HepG2 (cell line): Measurements from ENCODE around the gene GSC2. TPM values are rescaled to one million over a fixed set of nuclear protein-coding genes. Genes with fewer than 3 reads are reported as not detected.
A peak's percentile ranks its signal among the peaks of the same experiment; 100 is the strongest.

Experiments used
- EED ChIP-seq: sonication (generic); formaldehyde crosslinking; IDR thresholded peaks from 2 replicates; pipeline ENCODE4 v1.5.0; 2020; ENCODE audit warnings: mild to moderate bottlenecking, missing genetic modification reagents
- FOXM1 ChIP-seq: sonication (generic); formaldehyde crosslinking; IDR thresholded peaks from 2 replicates; pipeline ENCODE4 v1.5.0; 2020; ENCODE audit warnings: missing genetic modification reagents
- FUBP1 ChIP-seq: sonication (generic); formaldehyde crosslinking; IDR thresholded peaks from 2 replicates; pipeline ENCODE4 v1.5.1; 2020; ENCODE audit warnings: missing genetic modification reagents, mild to moderate bottlenecking, borderline replicate concordance
- GLI4 ChIP-seq: sonication (generic); formaldehyde crosslinking; IDR thresholded peaks from 2 replicates; pipeline ENCODE4 v1.5.1; 2020; ENCODE audit warnings: missing genetic modification reagents, mild to moderate bottlenecking, moderate library complexity, borderline replicate concordance
- KIAA2018 ChIP-seq: sonication (generic); formaldehyde crosslinking; IDR thresholded peaks from 2 replicates; pipeline ENCODE4 v1.5.0; 2020; ENCODE audit warnings: mild to moderate bottlenecking, missing genetic modification reagents, borderline replicate concordance
- polyA plus RNA-seq, 8 experiments: library from polyadenylated mRNA; depleted of rRNA in 3 of 8; stranded (reverse) in 7 of 8; unstranded in 1 of 8; fragments of >200 nt; fragmentation: Illumina TruSeq in 4 of 8; extraction: Trizol in 4 of 8; gene quantifications; 2 replicates each; pipeline versions ENCODE4 v1.2.1 to v1.2.3, GENCODE V29; 2011 to 2016; ENCODE audit warnings: low read depth in 4 of 8, missing spikeins in 1 of 8, mixed read lengths in 1 of 8; ENCODE audit not compliant: insufficient read depth in 1 of 8
- total RNA-seq, 5 experiments: library from RNA; depleted of rRNA; stranded (reverse); fragments of >200 nt; fragmentation: Illumina TruSeq; extraction: Trizol; gene quantifications; 2 replicates each; pipeline ENCODE4 v1.2.3, GENCODE V29; 2016; ENCODE audit warnings: low read depth in 1 of 5
- TF ChIP-seq, protein P1 (sequence below): sonication (generic); formaldehyde crosslinking; IDR thresholded peaks from 2 replicates; pipeline ENCODE4 v1.4.0; 2020; ENCODE audit warnings: missing genetic modification reagents, mild to moderate bottlenecking, borderline replicate concordance
- TF ChIP-seq, protein P2 (sequence below): sonication (generic); formaldehyde crosslinking; IDR thresholded peaks from 2 replicates; pipeline ENCODE4 v1.5.1; 2020; ENCODE audit warnings: mild to moderate bottlenecking, missing genetic modification reagents, moderate library complexity
- TF ChIP-seq, protein P3 (sequence below): sonication (generic); formaldehyde crosslinking; conservative IDR thresholded peaks from 2 replicates; pipeline ENCODE4 v1.4.0; 2020; ENCODE audit warnings: missing genetic modification reagents

The GSC2 gene
- total and polyA plus RNA-seq, 2 of the 13 experiments (the other 11 are each of a cell fraction or from before 2014, with no cell fraction given), result not detected

- TF ChIP-seq, protein P1, sequence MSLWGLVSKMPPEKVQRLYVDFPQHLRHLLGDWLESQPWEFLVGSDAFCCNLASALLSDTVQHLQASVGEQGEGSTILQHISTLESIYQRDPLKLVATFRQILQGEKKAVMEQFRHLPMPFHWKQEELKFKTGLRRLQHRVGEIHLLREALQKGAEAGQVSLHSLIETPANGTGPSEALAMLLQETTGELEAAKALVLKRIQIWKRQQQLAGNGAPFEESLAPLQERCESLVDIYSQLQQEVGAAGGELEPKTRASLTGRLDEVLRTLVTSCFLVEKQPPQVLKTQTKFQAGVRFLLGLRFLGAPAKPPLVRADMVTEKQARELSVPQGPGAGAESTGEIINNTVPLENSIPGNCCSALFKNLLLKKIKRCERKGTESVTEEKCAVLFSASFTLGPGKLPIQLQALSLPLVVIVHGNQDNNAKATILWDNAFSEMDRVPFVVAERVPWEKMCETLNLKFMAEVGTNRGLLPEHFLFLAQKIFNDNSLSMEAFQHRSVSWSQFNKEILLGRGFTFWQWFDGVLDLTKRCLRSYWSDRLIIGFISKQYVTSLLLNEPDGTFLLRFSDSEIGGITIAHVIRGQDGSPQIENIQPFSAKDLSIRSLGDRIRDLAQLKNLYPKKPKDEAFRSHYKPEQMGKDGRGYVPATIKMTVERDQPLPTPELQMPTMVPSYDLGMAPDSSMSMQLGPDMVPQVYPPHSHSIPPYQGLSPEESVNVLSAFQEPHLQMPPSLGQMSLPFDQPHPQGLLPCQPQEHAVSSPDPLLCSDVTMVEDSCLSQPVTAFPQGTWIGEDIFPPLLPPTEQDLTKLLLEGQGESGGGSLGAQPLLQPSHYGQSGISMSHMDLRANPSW (CRISPR knock-in tag), result no peak
- TF ChIP-seq FUBP1 (CRISPR knock-in tag) (no peak), FOXM1 (CRISPR knock-in tag) (no peak), GLI4 (CRISPR knock-in tag) (0 out of 2 replicates have a peak, but pooled peaks have one; percentile 48), EED (CRISPR knock-in tag) (no peak), KIAA2018 (CRISPR knock-in tag) (no peak)
- TF ChIP-seq, protein P2, sequence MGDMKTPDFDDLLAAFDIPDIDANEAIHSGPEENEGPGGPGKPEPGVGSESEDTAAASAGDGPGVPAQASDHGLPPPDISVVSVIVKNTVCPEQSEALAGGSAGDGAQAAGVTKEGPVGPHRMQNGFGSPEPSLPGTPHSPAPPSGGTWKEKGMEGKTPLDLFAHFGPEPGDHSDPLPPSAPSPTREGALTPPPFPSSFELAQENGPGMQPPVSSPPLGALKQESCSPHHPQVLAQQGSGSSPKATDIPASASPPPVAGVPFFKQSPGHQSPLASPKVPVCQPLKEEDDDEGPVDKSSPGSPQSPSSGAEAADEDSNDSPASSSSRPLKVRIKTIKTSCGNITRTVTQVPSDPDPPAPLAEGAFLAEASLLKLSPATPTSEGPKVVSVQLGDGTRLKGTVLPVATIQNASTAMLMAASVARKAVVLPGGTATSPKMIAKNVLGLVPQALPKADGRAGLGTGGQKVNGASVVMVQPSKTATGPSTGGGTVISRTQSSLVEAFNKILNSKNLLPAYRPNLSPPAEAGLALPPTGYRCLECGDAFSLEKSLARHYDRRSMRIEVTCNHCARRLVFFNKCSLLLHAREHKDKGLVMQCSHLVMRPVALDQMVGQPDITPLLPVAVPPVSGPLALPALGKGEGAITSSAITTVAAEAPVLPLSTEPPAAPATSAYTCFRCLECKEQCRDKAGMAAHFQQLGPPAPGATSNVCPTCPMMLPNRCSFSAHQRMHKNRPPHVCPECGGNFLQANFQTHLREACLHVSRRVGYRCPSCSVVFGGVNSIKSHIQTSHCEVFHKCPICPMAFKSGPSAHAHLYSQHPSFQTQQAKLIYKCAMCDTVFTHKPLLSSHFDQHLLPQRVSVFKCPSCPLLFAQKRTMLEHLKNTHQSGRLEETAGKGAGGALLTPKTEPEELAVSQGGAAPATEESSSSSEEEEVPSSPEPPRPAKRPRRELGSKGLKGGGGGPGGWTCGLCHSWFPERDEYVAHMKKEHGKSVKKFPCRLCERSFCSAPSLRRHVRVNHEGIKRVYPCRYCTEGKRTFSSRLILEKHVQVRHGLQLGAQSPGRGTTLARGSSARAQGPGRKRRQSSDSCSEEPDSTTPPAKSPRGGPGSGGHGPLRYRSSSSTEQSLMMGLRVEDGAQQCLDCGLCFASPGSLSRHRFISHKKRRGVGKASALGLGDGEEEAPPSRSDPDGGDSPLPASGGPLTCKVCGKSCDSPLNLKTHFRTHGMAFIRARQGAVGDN (CRISPR knock-in tag), result peak; percentile 72
- TF ChIP-seq, protein P3, sequence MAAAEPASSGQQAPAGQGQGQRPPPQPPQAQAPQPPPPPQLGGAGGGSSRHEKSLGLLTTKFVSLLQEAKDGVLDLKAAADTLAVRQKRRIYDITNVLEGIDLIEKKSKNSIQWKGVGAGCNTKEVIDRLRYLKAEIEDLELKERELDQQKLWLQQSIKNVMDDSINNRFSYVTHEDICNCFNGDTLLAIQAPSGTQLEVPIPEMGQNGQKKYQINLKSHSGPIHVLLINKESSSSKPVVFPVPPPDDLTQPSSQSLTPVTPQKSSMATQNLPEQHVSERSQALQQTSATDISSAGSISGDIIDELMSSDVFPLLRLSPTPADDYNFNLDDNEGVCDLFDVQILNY, result no peak
These were observed 28.8 kb upstream of the GSC2 start, which contains the start of gene SLC25A1 (continued) for GRCh38 chr22:19178657-19179496.
